Fibroblast of lung (primary cell): ENCODE data around the gene GPC2. TPM values are rescaled to one million over a fixed set of nuclear protein-coding genes. Genes with fewer than 3 reads are reported as not detected.
"Not testable (repeated sequence)": the region's sequence is repeated elsewhere in the genome, so short reads cannot be mapped to it uniquely, and the experiment has no call there.

Experiments
- DNase-seq, 2 donors: peaks; one replicate each; pipeline versions ENCODE4 v3.0.0 to v3.0.0-alpha.2; 2010; ENCODE audit warnings: low read depth in 2 of 2
- H2AFZ ChIP-seq: 2 replicates; pipeline ENCODE4 v1.5.1; 2012; ENCODE audit warnings: low read length, control low read depth, inconsistent platforms
- H3K27ac ChIP-seq: 2 replicates; pipeline ENCODE4 v1.5.1; 2011; ENCODE audit warnings: low read length, control low read depth; ENCODE audit not compliant: insufficient read depth
- H3K27me3 ChIP-seq: 2 replicates; pipeline ENCODE4 v1.5.1; 2011; ENCODE audit warnings: mild to moderate bottlenecking, low read length; ENCODE audit not compliant: control insufficient read depth, insufficient read depth
- H3K36me3 ChIP-seq: 2 replicates; pipeline ENCODE4 v1.5.1; 2011; ENCODE audit warnings: low read length; ENCODE audit not compliant: control insufficient read depth, insufficient read depth
- H3K4me1 ChIP-seq: 2 replicates; pipeline ENCODE4 v1.5.1; 2011; ENCODE audit warnings: low read length; ENCODE audit not compliant: control insufficient read depth, insufficient read depth; ENCODE audit errors: extremely low read depth
- H3K4me2 ChIP-seq: 2 replicates; pipeline ENCODE4 v1.5.1; 2011; ENCODE audit warnings: low read length, control low read depth; ENCODE audit not compliant: insufficient read depth; ENCODE audit errors: extremely low read depth
- H3K4me3 ChIP-seq, 4 experiments: fragments of 200-600 bp in 1 of 4; sonication (generic) in 1 of 4; replicated peaks in 1 of 4; 2 replicates each; pipeline ENCODE4 v1.5.1; 2011 to 2016; ENCODE audit warnings: low read length in 4 of 4, low read depth in 3 of 4, mild to moderate bottlenecking in 3 of 4, control low read depth in 2 of 4, inconsistent platforms in 1 of 4, mixed read lengths in 1 of 4; ENCODE audit not compliant: insufficient read depth in 1 of 4; ENCODE audit errors: control extremely low read depth in 1 of 4
- H3K79me2 ChIP-seq: 2 replicates; pipeline ENCODE4 v1.5.1; 2012; ENCODE audit warnings: mild to moderate bottlenecking, low read length, inconsistent platforms; ENCODE audit not compliant: control insufficient read depth, insufficient read depth
- H3K9ac ChIP-seq: 2 replicates; pipeline ENCODE4 v1.5.1; 2011; ENCODE audit warnings: mild to moderate bottlenecking, low read length, control low read depth; ENCODE audit not compliant: insufficient read depth
- H3K9me3 ChIP-seq: 2 replicates; pipeline ENCODE4 v1.5.1; 2012; ENCODE audit warnings: low read depth, low read length; ENCODE audit not compliant: control insufficient read depth, insufficient read depth
- H4K20me1 ChIP-seq: 2 replicates; pipeline ENCODE4 v1.5.1; 2011; ENCODE audit warnings: low read length; ENCODE audit not compliant: control insufficient read depth, insufficient read depth; ENCODE audit errors: extremely low read depth
- EZH2 ChIP-seq: IDR thresholded peaks from 2 replicates; pipeline ENCODE4 v1.5.1; 2012; ENCODE audit warnings: low read length, control low read depth, mild to moderate bottlenecking; ENCODE audit errors: missing control alignments
- polyA plus RNA-seq, 2 donors: library from polyadenylated mRNA; depleted of rRNA in 1 of 2; stranded (reverse) in 1 of 2; unstranded in 1 of 2; fragments of >200 nt; gene quantifications; 2 replicates each; pipeline ENCODE4 v1.2.1, GENCODE V29; 2011 to 2012; ENCODE audit warnings: missing spikeins in 1 of 2
- total RNA-seq: library from RNA; depleted of rRNA; stranded (reverse); fragments of >200 nt; gene quantifications from 2 replicates; pipeline ENCODE4 v1.2.1, GENCODE V29; 2014
- TF ChIP-seq, protein P1 (sequence below), 2 donors: IDR thresholded peaks in 1 of 2; conservative IDR thresholded peaks in 1 of 2; 1 replicate in 1 of 2; 2 replicates in 1 of 2; pipeline ENCODE4 v1.5.1; 2011 to 2012; ENCODE audit warnings: low read length in 2 of 2, control low read depth in 1 of 2, inconsistent platforms in 1 of 2, low read depth in 1 of 2, mild to moderate bottlenecking in 1 of 2

The GPC2 gene
- total and polyA plus RNA-seq, 2 donors (not counting 1 experiment from before 2014, with no cell fraction given), result 0.35 to 2.3 TPM

GRCh38 chr7:100148559-100149328 is 28.4 kb downstream of the GPC2 start, which contains the start of gene LAMTOR4:
LAMTOR4 (plus strand) TSS chr7:100148918; CDS start chr7:100148973, 55 bp downstream.
- H3K9me3 ChIP-seq, result no peaks in the 10 kb centered on the region

DNA sequence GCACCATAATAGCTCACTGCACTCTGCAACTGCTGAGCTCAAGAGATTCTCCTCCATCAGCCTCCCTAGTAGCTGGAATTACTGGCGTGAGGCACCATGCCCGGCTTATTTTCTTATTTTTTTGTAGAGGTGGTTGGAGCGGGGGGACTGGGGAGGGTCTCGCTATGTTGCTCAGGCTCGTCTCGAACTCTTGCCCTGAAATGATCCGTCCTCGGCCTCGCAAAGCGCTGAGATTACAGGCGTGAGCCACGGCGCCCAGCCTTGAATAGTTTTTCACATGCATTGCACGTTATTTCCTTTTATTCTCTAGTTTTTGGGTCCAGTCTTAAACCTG is 29.0 kb downstream of the GPC2 start:
- Histone ChIP-seq H2AFZ (peak overlapping the region; percentile 92), H3K36me3 (no peaks in the 10 kb centered on the region), H3K4me2 (peak overlapping the region; percentile 98), H3K79me2 (peaks cover 8% of the 10 kb centered on the region), H3K4me1 (no peaks in the 10 kb centered on the region), H4K20me1 (no peaks in the 10 kb centered on the region), H3K27ac (peak overlapping the region; percentile 57), H3K9me3 (no peaks in the 10 kb centered on the region), H3K27me3 (no peaks in the 10 kb centered on the region), H3K9ac (no peak overlapping the region), H3K4me3 (peak overlapping the region; percentile 35 to 93 (median 68))
- TF ChIP-seq EZH2, result no peak
- TF ChIP-seq, protein P1, sequence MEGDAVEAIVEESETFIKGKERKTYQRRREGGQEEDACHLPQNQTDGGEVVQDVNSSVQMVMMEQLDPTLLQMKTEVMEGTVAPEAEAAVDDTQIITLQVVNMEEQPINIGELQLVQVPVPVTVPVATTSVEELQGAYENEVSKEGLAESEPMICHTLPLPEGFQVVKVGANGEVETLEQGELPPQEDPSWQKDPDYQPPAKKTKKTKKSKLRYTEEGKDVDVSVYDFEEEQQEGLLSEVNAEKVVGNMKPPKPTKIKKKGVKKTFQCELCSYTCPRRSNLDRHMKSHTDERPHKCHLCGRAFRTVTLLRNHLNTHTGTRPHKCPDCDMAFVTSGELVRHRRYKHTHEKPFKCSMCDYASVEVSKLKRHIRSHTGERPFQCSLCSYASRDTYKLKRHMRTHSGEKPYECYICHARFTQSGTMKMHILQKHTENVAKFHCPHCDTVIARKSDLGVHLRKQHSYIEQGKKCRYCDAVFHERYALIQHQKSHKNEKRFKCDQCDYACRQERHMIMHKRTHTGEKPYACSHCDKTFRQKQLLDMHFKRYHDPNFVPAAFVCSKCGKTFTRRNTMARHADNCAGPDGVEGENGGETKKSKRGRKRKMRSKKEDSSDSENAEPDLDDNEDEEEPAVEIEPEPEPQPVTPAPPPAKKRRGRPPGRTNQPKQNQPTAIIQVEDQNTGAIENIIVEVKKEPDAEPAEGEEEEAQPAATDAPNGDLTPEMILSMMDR (conservative IDR thresholded peaks at IDR 0.05 in 1 of 2, IDR thresholded peaks at IDR 0.05 in 1 of 2; ENCODE audit: low read depth in 1 of 2, low read length in 2 of 2), result no peak
- DNase-seq, result no peak

More at GRCh38 chr7:100148559-100149328, 28.4 kb downstream of the GPC2 start, which contains the start of gene LAMTOR4:
- Histone ChIP-seq H2AFZ (peak within 1 kb of the TSS; percentile 93), H3K36me3 (no peaks in the 10 kb centered on the region), H3K79me2 (peaks cover 8% of the 10 kb centered on the region), H3K27me3 (no peaks in the 10 kb centered on the region), H3K27ac (peak within 1 kb of the TSS; percentile 85), H3K4me1 (no peaks in the 10 kb centered on the region), H3K4me3 (peak within 1 kb of the TSS; percentile 84 to 97 (median 92)), H3K4me2 (peak within 1 kb of the TSS; percentile 98), H4K20me1 (no peaks in the 10 kb centered on the region), H3K9ac (peak within 1 kb of the TSS; percentile 79)
- DNase-seq, result peak; percentile 99
- TF ChIP-seq EZH2, result no peak
- TF ChIP-seq, protein P1 (conservative IDR thresholded peaks at IDR 0.05 in 1 of 2, IDR thresholded peaks at IDR 0.05 in 1 of 2; ENCODE audit: low read depth in 1 of 2, low read length in 2 of 2), result no peak

DNA sequence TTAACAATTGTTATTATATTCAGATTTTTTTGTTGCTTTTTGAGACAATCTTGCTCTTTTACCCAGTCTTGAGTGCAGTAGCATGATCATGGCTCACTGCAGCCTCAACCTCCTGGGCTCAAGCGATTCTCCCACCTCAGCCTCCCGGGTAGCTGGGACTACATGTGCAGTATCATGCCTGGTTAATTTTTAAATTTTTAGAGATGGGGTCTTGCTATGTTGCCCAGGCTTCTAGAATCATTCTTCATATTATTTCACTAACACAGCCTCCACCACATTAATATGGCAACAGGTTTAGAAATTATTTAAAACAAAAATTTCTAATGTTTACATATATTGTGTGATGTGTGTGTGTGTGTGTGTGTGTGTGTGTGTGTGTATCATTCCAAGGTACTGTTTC is 29.9 kb downstream of the GPC2 start:
- TF ChIP-seq, protein P1 (conservative IDR thresholded peaks at IDR 0.05 in 1 of 2, IDR thresholded peaks at IDR 0.05 in 1 of 2; ENCODE audit: low read depth in 1 of 2, low read length in 2 of 2), result no peak
- TF ChIP-seq EZH2, result no peak
- Histone ChIP-seq H3K79me2 (peaks cover 8% of the 10 kb centered on the region), H3K27me3 (no peaks in the 10 kb centered on the region), H3K9ac (no peak overlapping the region), H3K27ac (no peak overlapping the region), H4K20me1 (no peaks in the 10 kb centered on the region), H3K36me3 (no peaks in the 10 kb centered on the region), H3K4me2 (no peak overlapping the region), H3K4me1 (no peaks in the 10 kb centered on the region), H3K9me3 (no peaks in the 10 kb centered on the region), H2AFZ (no peak overlapping the region), H3K4me3 (no peak overlapping the region)
- no peak for DNase-seq

- not testable (repeated sequence) for H3K27ac ChIP-seq, H4K20me1 ChIP-seq, H3K27me3 ChIP-seq, H3K9me3 ChIP-seq, H3K79me2 ChIP-seq, H3K4me2 ChIP-seq, H3K4me3 ChIP-seq, H3K4me1 ChIP-seq, H3K9ac ChIP-seq, H2AFZ ChIP-seq, H3K36me3 ChIP-seq
- peak in 1 of 2 donors; percentile 81 for DNase-seq
Observed at GRCh38 chr7:100146350-100146749, 30.8 kb downstream of the GPC2 start.
